Peyer's patch (tissue), 4 donors: ENCODE data around the gene TPPP.

Experiments used
- CTCF ChIP-seq, 6 experiments: fragments of 450-650 bp in 4 of 6; fragments of 200-600 bp in 2 of 6; sonication (generic) in 1 of 6; IDR thresholded peaks; one replicate each; pipeline ENCODE4 v1.5.1; 2017 to 2019; ENCODE audit warnings: antibody characterized with exemption in 6 of 6, mild to moderate bottlenecking in 3 of 6, moderate library complexity in 1 of 6
- POLR2A ChIP-seq, 2 donors: fragments of 450-650 bp; IDR thresholded peaks; one replicate each; pipeline ENCODE4 v1.5.1; 2017; ENCODE audit warnings: antibody characterized with exemption in 2 of 2, mild to moderate bottlenecking in 2 of 2, moderate library complexity in 2 of 2

GRCh38 chr5:624118-624950, 68.8 kb downstream of the TPPP start:
- TF ChIP-seq CTCF (IDR thresholded peaks at IDR 0.05) (no peak), POLR2A (IDR thresholded peaks at IDR 0.05) (no peak)
